Astrocyte of the spinal cord (primary cell): ENCODE measurements around the gene RARRES2.

Source experiments
- DNase-seq: peaks from one replicate; pipeline ENCODE4 v3.0.0; 2011; ENCODE audit warnings: low read depth, low spot score
- H3K4me3 ChIP-seq: 2 replicates; pipeline ENCODE4 v1.5.1; 2011; ENCODE audit warnings: low read depth, mild to moderate bottlenecking, low read length, moderate library complexity
- in situ Hi-C: cut with HindIII; loops from 2 replicates; pipeline ENCODE4 v1.10.0; 2017; ENCODE audit warnings: low sequenced_read_pairs
- TF ChIP-seq, protein P1 (sequence below): IDR thresholded peaks from 2 replicates; pipeline ENCODE4 v1.5.1; 2012; ENCODE audit warnings: low read depth, mild to moderate bottlenecking, low read length, inconsistent platforms

Gene RARRES2

DNA sequence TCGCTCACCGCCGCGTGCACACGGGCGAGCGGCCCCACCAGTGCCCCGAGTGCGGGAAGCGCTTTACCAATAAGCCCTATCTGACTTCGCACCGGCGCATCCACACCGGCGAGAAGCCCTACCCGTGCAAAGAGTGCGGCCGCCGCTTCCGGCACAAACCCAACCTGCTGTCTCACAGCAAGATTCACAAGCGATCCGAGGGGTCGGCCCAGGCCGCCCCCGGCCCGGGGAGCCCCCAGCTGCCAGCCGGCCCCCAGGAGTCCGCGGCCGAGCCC lies 30.5 kb upstream of the RARRES2 start:
- in situ Hi-C loops = no loop called here
- TF ChIP-seq, protein P1, sequence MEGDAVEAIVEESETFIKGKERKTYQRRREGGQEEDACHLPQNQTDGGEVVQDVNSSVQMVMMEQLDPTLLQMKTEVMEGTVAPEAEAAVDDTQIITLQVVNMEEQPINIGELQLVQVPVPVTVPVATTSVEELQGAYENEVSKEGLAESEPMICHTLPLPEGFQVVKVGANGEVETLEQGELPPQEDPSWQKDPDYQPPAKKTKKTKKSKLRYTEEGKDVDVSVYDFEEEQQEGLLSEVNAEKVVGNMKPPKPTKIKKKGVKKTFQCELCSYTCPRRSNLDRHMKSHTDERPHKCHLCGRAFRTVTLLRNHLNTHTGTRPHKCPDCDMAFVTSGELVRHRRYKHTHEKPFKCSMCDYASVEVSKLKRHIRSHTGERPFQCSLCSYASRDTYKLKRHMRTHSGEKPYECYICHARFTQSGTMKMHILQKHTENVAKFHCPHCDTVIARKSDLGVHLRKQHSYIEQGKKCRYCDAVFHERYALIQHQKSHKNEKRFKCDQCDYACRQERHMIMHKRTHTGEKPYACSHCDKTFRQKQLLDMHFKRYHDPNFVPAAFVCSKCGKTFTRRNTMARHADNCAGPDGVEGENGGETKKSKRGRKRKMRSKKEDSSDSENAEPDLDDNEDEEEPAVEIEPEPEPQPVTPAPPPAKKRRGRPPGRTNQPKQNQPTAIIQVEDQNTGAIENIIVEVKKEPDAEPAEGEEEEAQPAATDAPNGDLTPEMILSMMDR = no peak

DNA sequence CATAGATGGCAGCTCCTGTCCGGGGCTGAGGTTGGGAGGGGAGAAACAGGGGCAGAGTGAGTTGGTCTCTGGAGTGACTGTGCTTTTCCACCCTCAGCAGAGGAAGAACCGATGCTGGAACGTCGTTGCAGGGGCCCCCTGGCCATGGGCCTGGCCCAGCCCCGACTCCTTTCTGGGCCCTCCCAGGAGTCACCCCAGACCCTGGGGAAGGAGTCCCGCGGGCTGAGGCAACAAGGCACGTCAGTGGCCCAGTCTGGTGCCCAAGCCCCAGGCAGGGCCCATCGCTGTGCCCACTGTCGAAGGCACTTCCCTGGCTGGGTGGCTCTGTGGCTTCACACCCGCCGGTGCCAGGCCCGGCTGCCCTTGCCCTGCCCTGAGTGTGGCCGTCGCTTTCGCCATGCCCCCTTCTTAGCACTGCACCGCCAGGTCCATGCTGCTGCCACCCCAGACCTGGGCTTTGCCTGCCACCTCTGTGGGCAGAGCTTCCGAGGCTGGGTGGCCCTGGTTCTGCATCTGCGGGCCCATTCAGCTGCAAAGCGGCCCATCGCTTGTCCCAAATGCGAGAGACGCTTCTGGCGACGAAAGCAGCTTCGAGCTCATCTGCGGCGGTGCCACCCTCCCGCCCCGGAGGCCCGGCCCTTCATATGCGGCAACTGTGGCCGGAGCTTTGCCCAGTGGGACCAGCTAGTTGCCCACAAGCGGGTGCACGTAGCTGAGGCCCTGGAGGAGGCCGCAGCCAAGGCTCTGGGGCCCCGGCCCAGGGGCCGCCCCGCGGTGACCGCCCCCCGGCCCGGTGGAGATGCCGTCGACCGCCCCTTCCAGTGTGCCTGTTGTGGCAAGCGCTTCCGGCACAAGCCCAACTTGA lies 29.9 kb upstream of the RARRES2 start:
- in situ Hi-C loops = no loop called here
- H3K4me3 ChIP-seq = no peak overlapping the region
- TF ChIP-seq, protein P1 = no peak
- DNase-seq = no peak

More for the DNA sequence above, 30.5 kb upstream of the RARRES2 start:
- H3K4me3 ChIP-seq = no peak overlapping the region
- DNase-seq = no peak

DNA sequence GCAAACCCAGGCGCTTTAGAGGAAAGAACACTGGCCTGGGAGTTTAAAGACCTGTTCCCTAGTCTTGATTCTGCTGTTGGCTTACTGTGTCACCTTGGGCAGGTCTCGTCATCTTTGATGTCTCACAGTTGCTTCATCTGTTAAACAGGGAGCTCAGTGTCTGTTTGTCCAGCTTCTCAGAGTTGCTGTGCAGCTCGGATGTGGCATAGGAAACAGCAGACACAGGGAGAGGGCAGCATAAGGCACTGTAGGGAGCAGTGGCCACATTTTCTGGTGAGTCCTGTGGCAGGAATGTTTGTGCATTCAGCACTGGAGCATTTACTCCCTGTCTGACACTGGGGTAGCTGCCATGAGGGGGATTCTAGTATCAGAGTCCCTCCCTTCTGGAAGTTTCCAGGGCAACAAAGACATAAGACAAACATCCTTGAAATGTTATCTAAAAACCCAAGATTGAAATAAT lies 29.2 kb upstream of the RARRES2 start:
- no peak overlapping the region for H3K4me3 ChIP-seq
- TF ChIP-seq, protein P1 = no peak
- in situ Hi-C loops = no loop called here
- DNase-seq = peak; percentile 62

DNA sequence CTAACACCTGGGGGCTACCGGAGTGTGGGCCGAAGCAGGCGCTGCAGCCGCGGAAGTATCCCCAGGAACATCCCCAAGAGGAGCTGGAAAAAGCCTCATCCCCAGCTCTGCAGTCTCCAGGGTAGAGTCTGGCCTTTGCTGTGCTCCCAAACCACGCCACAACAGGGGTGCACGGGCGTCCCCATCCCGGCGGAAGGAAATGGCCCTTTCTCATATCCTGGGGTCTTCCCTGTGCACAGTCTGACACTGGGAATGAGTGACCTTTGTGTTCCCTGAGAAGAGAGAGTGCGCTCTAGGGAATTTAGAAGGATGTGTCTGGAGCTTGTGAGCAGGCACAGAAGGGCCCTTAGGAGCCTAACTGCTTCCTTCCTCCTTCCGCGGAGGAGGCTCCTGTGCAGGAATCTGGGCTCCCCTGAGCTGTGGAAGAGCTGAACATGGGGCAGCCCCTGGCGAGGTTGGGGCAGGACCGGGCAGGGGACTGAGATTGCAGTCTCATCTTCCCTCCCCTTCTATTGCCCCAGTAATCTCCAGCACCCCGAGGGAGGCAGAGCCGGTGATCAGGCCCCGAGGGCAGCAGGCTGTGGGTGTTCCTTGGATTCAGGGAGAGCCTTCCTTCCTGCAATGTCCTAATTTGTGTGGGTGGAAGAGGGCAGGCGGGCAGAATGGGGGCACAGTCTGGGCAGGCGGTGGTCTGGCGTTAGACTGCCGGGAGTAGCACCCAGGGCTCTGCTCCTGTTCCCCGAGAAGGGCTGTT lies 28.5 kb upstream of the RARRES2 start:
- peak overlapping the region; percentile 74 for H3K4me3 ChIP-seq
- TF ChIP-seq, protein P1 = no peak
- no peak for DNase-seq
- in situ Hi-C loops = no loop called here

DNA sequence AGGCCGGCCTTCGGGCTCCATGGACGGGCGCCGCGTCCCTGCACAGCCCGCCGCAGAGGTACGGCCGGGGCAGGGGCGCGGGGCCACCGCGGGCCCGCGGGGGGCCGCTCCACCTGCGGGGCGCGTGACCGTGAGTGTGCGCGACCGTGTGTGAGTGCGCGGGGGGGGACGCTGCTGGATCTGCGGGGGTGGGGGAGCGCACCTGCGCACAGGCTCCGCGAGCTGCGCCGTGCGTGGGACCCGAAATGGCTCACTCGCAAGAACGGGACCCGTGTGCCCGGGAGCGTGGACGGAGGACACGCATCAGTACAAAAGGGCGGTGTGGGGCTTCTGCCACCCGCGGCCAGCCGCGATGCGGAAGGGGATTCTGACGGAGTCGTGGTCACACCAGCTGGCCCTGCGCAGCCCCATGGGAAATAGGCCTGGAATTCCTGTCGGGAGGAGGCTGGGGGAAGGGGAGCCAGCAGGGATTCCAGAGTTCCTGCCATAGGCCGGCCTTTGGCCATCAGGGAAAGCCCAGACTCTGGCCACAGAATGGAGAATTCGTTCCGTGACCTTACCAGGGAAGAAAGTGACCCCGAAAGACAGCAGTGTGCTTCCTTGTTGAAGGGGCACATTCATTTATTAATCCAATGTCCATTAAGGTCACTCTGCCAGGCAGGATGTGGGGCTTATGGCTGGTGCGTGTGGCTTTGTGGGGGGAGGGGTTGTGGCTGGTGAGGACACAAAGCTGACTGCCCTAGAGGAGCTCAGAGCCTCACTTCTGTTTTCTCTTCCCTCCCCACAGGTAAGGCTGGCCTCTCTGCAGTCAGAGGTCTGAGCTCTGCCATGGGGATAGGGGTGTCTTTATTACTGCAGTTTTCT lies 27.7 kb upstream of the RARRES2 start:
- peak overlapping the region; percentile 74 for H3K4me3 ChIP-seq
- in situ Hi-C loops = no loop called here
- TF ChIP-seq, protein P1 = no peak
- peak; percentile 63 for DNase-seq
